Measurements from ENCODE around the gene PNLIPRP1. TPM values are rescaled to one million over a fixed set of nuclear protein-coding genes. Genes with fewer than 3 reads are reported as not detected.

PNLIPRP1 gene
- total RNA-seq, 1 donor from 2014 or later: not detected

- peaks cover 8% of the 10 kb centered on the region for H3K4me1 ChIP-seq
- intact Hi-C loops (cut with micrococcal nuclease): no loop called here
- no peaks in the 10 kb centered on the region for H3K9me3 ChIP-seq (replicated peaks)
- no peak for DNase-seq
- no peak for TF ChIP-seq CTCF (IDR thresholded peaks at IDR 0.05; ENCODE audit: borderline replicate concordance)
- H3K27ac ChIP-seq (replicated peaks): no peak overlapping the region
- no peaks in the 10 kb centered on the region for H3K36me3 ChIP-seq
- H3K4me3 ChIP-seq: no peak overlapping the region
- peaks cover 28% of the 10 kb centered on the region for H3K27me3 ChIP-seq (ENCODE audit: low read depth)
Observed at GRCh38 chr10:116631871-116632295, 41.1 kb downstream of the PNLIPRP1 start.

- intact Hi-C loops (cut with micrococcal nuclease): no loop called here
- H3K4me1 ChIP-seq: peaks cover under 1% of the 10 kb centered on the region
Observed at GRCh38 chr10:116632596-116633215, 41.9 kb downstream of the PNLIPRP1 start.

GRCh38 chr10:116633216-116633600 is 42.4 kb downstream of the PNLIPRP1 start:
- intact Hi-C loops (cut with micrococcal nuclease): no loop called here

More at GRCh38 chr10:116632596-116633215, 41.9 kb downstream of the PNLIPRP1 start:
- H3K27ac ChIP-seq (replicated peaks): no peak overlapping the region
- no peak for TF ChIP-seq CTCF (IDR thresholded peaks at IDR 0.05; ENCODE audit: borderline replicate concordance)
- no peak overlapping the region for H3K4me3 ChIP-seq
- peaks cover 20% of the 10 kb centered on the region for H3K27me3 ChIP-seq (ENCODE audit: low read depth)
- no peak for DNase-seq
- H3K36me3 ChIP-seq: no peaks in the 10 kb centered on the region
- no peaks in the 10 kb centered on the region for H3K9me3 ChIP-seq (replicated peaks)

GRCh38 chr10:116634126-116634975 is 43.6 kb downstream of the PNLIPRP1 start:
- DNase-seq: no peak
- Histone ChIP-seq H3K27me3 (ENCODE audit: low read depth) (peaks cover 7% of the 10 kb centered on the region), H3K4me1 (no peaks in the 10 kb centered on the region), H3K36me3 (no peaks in the 10 kb centered on the region), H3K27ac (replicated peaks) (no peak overlapping the region), H3K9me3 (replicated peaks) (no peaks in the 10 kb centered on the region), H3K4me3 (no peak overlapping the region)
- intact Hi-C loops (cut with micrococcal nuclease): no loop called here
- no peak for TF ChIP-seq CTCF (IDR thresholded peaks at IDR 0.05; ENCODE audit: borderline replicate concordance)

More at GRCh38 chr10:116633216-116633600, 42.4 kb downstream of the PNLIPRP1 start:
- H3K36me3 ChIP-seq: no peaks in the 10 kb centered on the region
- H3K27ac ChIP-seq (replicated peaks): no peak overlapping the region
- no peak for TF ChIP-seq CTCF (IDR thresholded peaks at IDR 0.05; ENCODE audit: borderline replicate concordance)
- DNase-seq: no peak
- H3K27me3 ChIP-seq (ENCODE audit: low read depth): peaks cover 19% of the 10 kb centered on the region
- no peaks in the 10 kb centered on the region for H3K9me3 ChIP-seq (replicated peaks)
- no peak overlapping the region for H3K4me3 ChIP-seq
- H3K4me1 ChIP-seq: no peaks in the 10 kb centered on the region

GRCh38 chr10:116636385-116636784 is 45.6 kb downstream of the PNLIPRP1 start:
- Histone ChIP-seq H3K9me3 (replicated peaks) (peaks cover 12% of the 10 kb centered on the region), H3K36me3 (no peaks in the 10 kb centered on the region), H3K27me3 (ENCODE audit: low read depth) (peaks cover 4% of the 10 kb centered on the region), H3K4me1 (no peaks in the 10 kb centered on the region), H3K4me3 (no peak overlapping the region), H3K27ac (replicated peaks) (no peak overlapping the region)
- no peak for TF ChIP-seq CTCF (IDR thresholded peaks at IDR 0.05; ENCODE audit: borderline replicate concordance)
- intact Hi-C loops (cut with micrococcal nuclease): no loop called here
- no peak for DNase-seq

Data from left ventricle myocardium inferior (tissue), 1 donor.